ENCODE measurements around the gene EBLN1. TPM values are rescaled to one million over a fixed set of nuclear protein-coding genes. Genes with fewer than 3 reads are reported as not detected.
A peak's percentile ranks its signal among the peaks of the same experiment; 100 is the strongest.
"Not testable (repeated sequence)": the region's sequence is repeated elsewhere in the genome, so short reads cannot be mapped to it uniquely, and the experiment has no call there.

The EBLN1 gene
- total RNA-seq, 1 donor = not detected

DNA sequence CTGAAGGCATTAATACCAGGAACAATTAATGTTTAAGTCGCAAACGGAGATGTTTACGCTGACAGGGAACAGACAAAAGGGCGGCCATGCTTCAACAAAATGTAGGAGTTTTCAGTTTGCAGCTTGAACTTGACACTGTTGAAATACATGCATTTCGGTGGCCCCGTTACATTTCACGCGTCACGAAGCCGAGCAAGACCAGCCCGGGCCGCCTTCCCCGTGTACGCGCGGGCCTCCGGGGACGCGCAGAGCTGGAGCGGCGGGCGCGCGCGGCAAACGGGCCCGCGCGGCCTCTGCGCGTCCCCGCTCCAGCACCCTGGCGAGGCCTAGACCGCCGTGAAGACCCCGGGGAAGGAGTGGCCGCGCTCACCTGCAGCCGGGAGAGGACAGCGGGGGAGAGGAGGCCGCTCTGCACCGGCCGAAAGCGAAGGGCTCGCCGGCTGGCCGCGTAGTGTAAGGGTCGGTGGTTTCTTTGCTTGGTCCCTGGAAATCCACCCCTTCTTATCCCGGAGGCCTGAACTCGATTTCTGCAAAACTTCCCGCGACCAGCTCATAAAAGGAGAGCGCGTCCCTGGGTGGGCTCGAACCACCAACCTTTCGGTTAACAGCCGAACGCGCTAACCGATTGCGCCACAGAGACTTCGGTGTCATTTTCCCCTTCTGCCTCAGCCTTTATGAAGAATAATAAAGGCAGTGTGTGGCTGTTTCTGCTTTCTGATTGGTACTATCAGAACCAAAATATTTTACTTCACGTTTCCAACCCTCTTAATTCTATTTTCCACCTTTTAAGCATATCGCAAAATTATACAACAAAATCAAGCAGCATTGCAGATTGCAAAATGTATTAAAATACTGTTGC, 11.4 kb upstream of the EBLN1 start:
- peak overlapping the region; percentile 73 for H3K4me3 ChIP-seq (ENCODE audit: low read depth, low read length)

GRCh38 chr10:22228167-22228938, 10.5 kb upstream of the EBLN1 start:
- H3K4me3 ChIP-seq (ENCODE audit: low read depth, low read length) = peak overlapping the region; percentile 73
- no peak for TF ChIP-seq CTCF (IDR thresholded peaks at IDR 0.05; ENCODE audit: insufficient read depth, low read length)
- DNase-seq (ENCODE audit: low read depth) = no peak

More for the DNA sequence above, 11.4 kb upstream of the EBLN1 start:
- no peak for TF ChIP-seq CTCF (IDR thresholded peaks at IDR 0.05; ENCODE audit: insufficient read depth, low read length)
- peak; percentile 96 for DNase-seq (ENCODE audit: low read depth)

- no peak for DNase-seq (ENCODE audit: low read depth)
- TF ChIP-seq CTCF (IDR thresholded peaks at IDR 0.05; ENCODE audit: insufficient read depth, low read length) = no peak
- no peak overlapping the region for H3K4me3 ChIP-seq (ENCODE audit: low read depth, low read length)
These were observed 8.8 kb upstream of the EBLN1 start for GRCh38 chr10:22226599-22226998.

- no peak overlapping the region for H3K4me3 ChIP-seq (ENCODE audit: low read depth, low read length)
- no peak for TF ChIP-seq CTCF (IDR thresholded peaks at IDR 0.05; ENCODE audit: insufficient read depth, low read length)
- no peak for DNase-seq (ENCODE audit: low read depth)
These were observed 4.7 kb upstream of the EBLN1 start for GRCh38 chr10:22222236-22223190.

- H3K4me3 ChIP-seq (ENCODE audit: low read depth, low read length) = no peak overlapping the region
- no peak for TF ChIP-seq CTCF (IDR thresholded peaks at IDR 0.05; ENCODE audit: insufficient read depth, low read length)
- peak; percentile 0 for DNase-seq (ENCODE audit: low read depth)
These were observed 1.5 kb upstream of the EBLN1 start for GRCh38 chr10:22219308-22219707.

GRCh38 chr10:22218448-22218847, 633 bp upstream of the EBLN1 start:
- TF ChIP-seq CTCF (IDR thresholded peaks at IDR 0.05; ENCODE audit: insufficient read depth, low read length) = no peak
- no peak for DNase-seq (ENCODE audit: low read depth)

DNA sequence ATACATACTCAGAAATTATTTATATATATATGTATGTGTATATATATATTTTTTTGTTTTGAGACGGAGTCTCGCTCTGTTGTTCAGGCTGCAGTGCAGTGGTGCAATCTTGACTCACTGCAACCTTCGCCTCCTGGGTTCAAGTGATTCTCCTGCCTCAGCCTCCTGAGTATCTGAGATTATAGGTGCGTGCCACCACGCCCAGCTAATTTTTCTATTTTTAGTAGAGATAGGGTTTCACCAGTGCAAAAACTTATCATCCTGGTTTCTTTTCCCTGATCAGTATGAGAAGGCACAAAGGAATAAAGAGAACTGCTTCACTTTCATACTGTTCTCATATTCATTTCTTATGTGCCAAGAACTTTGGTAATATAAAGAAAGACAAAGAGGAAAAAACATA, 731 bp downstream of the EBLN1 start:
- not testable (repeated sequence) for DNase-seq (ENCODE audit: low read depth)

More at GRCh38 chr10:22218448-22218847, 633 bp upstream of the EBLN1 start:
- no peak overlapping the region for H3K4me3 ChIP-seq (ENCODE audit: low read depth, low read length)

More for the DNA sequence above, 731 bp downstream of the EBLN1 start:
- not testable (repeated sequence) for H3K4me3 ChIP-seq (ENCODE audit: low read depth, low read length)

Data from fibroblast of the aortic adventitia (primary cell).